GM18909 (cell line): ENCODE measurements around the gene NCS1.

ENCODE experiments used
- ATAC-seq: cut with Tn5 transposase; IDR thresholded peaks from one replicate; pipeline ENCODE4 v1.9.1; 2021; ENCODE audit warnings: mild to moderate bottlenecking; ENCODE audit not compliant: unreplicated experiment, poor library complexity

The NCS1 gene

DNA sequence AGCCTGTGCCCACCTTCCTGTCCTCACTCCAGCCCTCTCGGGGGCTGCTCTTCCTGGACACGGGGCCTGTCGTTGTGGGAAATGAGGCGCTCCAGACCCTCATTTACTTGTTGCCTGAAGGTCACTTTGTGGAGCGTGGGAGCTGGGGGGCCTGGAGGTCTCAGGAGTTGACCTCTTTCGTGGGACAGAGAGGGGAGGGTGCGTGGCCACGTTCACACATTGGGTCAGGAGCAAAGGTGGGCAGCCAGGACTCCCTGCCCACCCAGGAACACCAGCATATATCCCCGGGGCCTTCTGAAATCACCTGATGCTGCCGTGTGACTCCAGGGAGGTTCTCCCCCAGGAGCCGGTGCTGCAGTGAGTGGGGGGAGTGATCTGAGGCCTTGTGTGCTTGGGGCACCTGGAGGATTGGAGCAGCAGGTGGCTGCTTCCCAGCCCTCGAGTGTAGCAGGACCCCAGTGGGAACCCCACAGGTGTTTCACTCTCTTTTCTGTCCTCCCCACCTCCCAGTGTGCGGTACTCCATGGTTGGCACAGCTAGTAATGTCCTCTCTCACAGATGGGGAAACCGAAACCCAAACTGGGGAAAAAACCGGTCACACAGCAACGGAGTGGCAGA, 20.3 kb downstream of the NCS1 start:
- no peak for ATAC-seq

DNA sequence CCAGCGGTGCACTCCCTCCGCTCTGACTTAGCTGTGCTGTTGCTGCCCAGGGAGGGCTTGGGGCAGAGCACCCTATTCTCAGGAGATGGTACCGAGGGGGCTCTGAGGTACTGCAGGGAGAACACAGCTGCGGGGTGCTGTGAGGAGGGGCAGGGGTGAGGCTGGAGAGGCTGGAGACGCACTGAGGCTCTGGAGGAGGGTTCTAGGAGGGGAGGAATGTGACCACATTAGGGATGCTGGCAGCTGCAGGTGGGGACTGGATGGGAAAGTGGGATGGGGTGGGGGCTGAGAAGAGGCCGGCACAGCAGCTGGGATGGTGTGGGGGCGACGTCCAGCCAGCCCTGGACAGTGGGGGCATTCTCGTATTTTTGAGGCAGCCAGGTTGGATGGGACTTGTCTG, 20.9 kb downstream of the NCS1 start:
- no peak for ATAC-seq

DNA sequence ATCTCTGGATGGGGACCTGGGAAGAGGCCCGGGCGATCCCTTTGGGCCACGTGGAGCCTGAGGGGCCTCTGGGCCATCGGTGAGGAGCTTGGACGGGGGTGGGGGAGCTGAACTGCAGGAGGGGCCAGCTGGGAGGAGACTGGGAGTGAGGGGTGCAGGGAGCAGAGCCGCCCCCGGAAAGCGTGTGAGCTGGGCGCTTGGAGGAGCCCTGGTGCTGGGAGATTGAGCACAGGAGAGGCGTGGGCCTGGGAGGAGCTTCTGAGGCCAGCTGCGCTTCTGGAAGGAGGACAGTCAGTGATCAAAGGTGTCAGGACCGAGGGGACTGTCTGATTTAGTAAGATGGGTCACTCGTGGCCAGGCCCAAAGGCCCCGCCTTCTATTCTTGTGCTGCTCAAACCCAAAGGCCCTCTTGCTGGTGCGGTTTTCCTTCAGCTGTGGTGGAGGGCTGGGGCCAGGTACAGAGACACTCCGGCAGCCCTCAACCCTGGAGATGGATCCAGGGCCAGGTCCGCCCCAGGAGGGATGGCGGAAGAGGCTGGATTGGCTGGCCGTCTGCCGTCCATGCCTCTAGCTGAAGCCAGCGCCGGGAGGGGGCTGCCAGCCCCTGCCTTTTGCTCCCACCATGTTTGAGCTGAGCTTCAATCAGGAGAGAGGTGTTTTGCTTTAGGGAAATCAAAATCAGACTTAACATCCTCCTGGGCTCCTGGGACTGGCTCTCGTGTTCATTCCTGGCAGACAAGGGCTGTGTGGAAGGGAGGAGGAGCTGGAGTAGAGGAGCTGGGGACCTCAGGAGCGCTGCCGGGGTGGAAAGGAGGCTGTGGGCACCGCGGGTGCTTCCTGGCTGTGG, 21.6 kb downstream of the NCS1 start:
- no peak for ATAC-seq

DNA sequence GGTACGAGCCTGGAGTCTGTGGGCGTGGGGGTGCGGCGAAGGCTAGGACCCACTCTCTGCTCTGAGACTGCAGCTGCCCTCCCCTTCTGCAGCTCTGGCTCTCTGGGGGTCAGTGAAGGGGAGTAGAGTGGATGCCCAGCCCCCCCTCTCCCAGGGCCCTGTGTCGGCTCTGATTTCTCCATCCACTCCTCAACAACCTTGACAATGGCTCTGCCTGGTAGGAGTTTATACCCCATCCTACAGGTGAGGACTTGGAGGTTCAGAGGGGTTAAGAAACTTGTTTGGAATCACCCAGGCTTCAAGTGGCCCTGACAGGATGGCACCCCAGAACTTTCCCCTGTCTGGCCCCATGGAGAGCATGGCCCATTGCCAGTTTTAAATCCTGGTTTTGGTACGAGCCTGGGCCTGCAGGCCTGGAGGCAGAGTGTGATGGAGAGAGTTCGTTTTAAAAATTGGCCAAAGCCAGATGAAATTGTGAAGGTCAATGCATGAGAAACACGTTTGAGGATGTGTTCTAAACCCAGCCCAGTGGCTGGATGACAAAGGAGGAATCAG, 22.3 kb downstream of the NCS1 start:
- no peak for ATAC-seq

DNA sequence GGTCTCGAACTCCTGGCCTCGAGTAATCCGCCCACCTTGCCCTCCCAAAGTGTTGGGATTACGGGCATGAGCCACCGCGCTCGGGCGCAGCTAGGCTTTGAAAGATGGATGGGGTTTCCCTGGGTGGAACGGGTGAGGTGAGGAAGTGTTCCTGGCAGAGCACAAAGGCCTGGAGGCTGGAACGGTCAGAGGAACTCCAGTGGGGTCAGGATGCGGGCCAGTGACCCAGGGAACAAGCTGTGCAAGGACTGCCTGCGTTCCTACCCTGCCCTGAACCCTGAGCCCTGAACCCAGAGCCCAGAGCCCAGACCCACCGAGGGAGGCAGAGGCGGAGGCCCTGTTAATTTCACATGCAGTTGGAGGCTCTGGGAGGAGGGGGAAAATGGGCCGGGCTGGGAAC, 23.4 kb downstream of the NCS1 start:
- ATAC-seq: no peak

DNA sequence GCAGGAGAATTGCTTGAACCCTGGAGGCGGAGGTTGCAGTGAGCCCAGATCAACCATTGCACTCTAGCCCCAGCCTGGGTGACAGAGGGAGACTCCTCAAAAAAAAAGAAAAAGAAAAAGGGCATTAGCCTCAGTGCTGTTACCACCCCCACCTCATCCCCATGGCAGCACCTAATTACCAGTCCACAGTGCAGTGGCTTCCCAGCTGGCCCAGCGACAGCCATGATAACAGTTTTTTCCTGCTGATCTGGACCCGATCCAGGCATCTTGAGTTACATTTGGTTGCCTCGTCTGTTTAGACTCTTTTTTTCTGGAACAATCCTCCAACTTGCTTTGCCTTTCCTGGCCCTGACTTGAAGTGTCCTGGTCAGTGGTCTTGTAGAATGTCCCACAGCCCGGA, 24.4 kb downstream of the NCS1 start:
- no peak for ATAC-seq

DNA sequence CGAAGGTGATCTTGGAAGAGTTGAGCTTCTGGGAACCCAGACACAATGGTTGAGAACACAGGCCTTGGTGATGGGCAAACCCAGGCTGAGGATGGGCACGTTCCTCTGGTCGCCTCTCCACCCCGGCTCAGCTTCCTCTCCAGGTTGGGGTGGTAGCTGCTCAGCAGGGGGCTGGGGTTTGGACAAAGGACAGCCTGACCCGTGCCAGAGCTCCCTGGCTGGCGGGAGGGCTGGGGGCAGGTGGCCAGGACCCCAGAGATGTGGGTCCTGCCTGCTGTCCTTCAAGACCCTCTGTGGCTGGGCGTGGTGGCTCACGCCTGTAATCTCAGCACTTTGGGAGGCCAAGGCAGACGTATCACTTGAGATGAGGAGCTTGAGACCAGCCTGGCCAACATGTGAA, 25.2 kb downstream of the NCS1 start:
- ATAC-seq: no peak

DNA sequence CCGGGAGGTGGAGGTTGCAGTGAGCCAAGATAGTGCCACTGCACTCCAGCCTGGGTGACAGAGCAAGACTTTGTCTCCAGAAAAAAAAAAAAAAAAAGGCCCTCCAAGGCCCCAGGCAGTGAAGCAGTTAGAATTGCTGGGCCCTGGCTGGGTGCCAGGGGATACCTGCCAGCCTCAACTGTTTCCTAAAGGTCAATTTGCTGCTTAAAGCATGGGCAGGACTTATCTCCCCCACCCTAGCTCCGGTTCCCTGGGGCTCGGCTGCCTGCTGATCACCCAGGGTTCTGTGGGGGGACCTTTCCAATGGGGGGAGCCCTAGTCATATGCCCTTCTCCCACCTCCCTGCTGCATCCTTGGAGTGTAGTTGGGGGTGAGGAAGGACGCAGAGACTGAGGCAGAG, 25.7 kb downstream of the NCS1 start:
- ATAC-seq: no peak

DNA sequence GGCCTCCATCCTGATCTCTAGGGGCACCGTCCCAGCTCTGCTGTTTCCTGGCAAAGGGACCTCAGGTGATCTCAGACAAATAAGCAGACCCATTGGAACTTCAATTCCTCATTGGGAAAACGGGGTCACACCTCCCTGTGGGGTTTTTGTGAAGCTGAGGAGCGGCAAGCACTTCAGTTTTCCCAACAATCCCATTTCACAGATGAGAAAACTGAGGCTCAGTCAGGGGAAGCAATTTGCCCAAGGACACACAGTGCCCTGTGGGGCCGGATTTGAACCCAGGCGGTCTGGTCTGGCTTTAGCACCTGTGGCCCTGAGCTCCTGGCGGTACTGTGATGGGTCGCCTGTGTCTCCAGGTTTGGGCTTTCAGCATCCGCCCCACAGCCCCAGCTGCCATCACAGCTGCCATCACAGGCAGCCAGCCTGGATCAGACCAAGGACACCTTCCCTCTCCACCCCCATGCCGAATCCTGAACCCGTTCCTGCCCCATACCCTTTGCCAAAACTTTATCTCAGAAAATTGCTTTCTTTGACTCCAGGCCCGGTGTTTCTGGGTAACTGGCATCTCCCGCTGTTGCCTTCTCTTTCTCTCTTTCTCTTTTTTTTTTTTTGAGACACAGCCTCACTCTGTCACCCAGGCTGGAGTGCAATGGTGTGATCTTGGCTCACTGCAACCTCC, 26.4 kb downstream of the NCS1 start:
- no peak for ATAC-seq

DNA sequence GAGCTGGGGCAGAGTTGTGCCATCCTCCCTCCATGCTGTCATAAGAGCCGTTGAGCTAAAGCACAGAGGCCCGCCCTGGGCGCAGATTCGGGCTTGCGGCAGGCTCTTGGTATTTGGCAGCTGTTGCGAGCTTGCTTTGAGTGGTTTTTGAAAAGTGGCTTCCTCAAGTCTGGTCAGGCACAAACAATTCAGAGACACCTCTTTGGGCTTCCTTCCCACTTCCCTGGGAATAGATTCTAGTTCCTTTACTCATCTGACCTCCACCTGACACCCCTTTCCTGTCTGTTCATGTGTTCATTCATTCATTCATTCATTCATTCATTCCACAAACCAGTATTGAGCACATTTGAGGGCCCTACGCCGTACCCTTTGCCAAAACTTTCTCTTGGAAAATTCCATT, 27.4 kb downstream of the NCS1 start:
- no peak for ATAC-seq

DNA sequence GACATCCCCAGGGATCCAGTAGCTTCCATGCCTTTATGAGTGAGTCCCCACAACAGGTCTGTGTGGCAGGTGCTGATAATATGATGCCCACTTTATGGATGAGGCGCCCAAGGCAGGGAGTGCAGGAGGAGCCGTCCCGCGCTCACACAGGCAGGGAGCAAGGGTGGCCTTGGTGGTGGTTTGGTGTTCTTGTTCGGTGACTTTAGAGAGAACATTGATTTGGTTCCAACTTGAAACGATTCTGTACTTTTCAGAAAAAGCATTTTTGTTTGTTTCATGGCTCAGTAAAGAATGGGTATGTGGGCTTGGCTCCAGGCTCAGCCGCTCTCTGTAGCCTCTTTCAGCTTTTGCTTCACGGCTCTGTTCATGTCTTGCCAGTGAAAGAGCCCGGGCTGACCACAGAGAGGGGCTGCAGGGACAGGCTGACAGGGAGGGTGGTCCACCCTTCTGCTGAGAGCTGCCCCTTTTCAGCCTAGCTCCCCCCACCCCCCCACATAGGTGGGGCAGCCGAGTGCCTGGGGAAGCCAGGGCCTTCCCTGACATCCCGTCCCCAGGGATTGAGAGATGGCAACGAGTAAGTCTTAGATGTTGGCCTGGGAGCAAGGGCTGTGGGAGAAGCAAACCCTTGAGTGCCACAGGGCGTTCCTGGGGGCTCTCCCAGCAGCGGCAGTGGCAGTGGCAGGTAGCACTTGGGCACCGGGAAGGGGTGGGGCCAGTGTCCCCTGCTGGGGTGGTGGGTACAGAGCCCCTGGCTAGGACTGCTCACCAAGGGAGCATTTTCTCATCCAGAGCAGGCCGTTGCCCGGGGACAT, 28.0 kb downstream of the NCS1 start:
- ATAC-seq: no peak

DNA sequence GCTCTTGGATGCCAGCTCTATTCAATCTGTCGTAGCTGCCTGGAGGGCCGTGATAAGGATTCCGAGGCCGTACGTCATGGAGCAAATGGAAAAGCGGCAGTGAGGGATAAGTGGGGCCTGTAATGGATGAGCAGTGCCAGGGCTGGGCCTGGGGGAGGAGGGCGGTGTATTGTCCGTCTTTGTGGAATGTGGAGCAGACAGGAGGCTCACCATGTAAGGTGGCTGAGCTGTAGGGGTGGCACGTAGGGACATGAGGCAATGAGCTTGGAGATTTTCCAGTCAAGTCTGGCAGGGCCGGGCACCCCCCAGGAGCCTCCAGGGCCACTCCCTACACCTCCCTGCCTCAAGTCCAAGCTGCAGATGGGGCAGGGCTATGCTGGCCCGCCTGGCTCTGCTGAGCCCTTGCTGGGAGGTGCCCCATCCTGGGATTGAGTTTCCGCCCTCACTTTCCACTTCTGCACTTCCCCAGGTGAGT, 29.2 kb downstream of the NCS1 start:
- ATAC-seq: no peak

DNA sequence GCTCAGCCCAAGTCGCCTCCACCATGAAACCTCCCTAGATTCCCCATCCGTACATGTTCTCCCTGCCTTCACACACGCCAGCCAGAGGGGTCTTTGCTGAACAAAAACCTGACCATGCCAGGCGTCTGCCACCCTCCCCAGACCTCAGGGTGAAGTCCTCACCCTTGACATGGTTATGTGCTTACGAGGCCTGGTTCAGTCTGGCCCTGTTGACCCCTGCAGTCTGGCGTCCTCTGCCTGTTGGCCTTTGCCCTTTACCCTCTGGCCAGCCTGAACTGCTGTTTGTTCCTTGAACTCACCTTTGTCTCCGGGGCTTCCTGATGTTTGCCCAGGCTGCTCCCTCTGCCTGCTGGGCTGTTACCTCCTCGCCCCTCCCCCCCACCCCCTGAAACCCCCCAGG, 29.8 kb downstream of the NCS1 start:
- ATAC-seq: no peak

DNA sequence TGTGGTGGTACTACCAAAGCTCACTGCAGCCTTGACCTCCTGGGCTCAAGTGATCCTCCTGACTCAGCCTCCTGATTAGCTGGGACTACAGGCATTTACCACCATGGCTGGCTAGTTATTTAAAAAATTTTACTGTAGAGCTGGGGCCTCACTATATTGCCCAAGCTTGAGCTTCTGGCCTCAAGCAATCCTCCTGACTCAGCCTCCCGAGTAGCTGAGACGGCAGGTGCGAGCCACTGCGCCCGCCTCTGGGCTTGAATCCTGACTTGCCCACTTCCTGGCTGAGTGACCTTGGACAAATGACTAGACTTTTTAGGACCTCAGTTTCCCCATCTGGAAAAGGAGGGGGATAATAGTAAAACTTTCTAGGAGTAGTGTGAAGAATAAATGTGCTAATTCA, 32.1 kb downstream of the NCS1 start:
- ATAC-seq: no peak

DNA sequence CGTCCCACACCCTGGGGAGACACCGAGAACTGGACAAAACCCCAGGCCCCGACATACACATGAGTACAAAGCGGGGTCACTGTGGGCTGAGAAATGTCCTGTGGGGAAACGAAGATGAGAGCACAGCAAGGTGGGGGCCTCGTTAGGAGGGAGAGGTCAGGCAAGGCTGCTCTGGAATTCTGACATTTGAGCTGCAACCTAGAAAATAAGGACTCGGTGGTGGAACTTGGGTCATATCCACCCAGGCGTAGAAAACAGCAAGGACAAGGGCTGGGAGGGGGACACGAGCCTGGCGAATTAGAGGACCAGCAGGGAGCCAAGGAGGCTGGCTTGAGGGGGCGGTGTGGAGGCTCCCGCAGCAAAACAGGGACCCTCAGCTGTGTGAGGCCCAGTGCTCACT, 32.8 kb downstream of the NCS1 start:
- ATAC-seq: no peak

DNA sequence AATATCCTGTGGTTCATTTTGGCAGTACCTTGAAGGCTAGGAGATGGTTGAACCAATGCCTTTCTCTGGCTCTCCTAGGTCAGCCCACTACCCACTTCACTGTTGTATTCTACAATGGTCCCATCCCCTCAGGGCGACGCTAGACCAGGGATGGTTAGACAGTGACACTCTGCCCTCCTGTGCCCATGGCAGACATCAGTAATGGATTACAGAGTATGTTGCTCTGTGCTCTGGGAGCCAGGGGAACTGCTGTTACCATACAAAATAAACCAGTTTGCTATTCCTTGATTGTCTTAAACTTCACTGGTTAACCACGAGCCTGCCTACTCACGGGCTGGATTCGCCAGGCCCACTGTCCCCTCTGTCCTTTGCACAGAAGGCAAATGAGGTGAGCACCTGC, 33.7 kb downstream of the NCS1 start:
- ATAC-seq: no peak

DNA sequence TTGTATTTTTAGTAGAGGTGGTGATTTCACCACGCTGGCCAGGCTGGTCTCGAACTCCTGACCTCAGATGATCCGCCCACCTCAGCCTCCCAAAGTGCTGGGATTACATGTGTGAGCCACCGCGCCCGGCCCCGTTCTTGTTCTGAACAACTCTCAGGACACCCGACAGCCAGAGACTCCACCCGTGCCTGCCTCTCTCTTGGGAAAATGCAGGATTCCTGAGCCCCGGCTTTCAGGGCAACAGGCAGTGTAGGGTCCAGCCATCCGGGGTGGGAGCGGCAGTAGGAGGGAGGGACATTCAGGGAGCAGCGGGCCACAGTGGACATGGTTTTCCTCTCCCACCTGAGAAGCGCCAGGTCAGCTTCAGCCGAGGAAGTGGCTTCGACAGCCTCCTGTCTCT, 34.4 kb downstream of the NCS1 start:
- ATAC-seq: no peak

DNA sequence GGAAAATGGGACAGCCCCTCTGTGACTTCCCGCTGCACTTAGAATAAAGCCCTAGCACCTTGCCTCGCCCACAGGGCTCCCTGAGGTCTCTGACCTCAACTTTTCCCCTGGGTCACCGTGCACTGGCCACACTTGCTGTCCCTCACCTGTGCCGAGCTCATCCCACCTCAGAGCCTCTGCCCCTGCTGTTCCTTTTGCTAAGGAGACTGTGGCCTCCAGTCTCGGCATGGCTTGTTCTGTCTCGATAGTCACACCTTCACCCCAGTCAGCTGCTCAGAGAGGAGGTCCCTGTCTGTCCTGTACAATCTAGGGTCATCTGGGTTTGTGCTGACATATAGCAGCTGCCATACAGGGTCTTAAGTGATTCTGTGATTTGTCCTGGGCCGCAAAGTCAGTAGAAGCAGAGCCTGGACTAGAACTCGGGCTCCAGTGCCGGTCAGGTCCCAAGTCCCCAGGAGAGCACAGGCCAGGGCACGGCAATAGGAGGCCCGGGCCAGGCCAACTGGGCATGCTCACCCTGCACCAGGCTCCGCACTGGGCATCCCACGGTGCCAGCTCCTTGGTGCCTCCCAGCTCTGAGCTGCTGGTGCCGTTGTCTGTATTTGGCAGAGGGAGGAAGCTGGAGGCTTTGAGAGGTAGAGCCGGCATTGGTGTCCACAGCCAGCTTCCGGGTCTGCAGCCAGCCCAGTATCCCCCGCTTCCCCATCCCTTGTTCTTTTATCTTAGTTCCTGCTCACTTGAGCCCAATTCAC, 35.2 kb downstream of the NCS1 start:
- no peak for ATAC-seq

DNA sequence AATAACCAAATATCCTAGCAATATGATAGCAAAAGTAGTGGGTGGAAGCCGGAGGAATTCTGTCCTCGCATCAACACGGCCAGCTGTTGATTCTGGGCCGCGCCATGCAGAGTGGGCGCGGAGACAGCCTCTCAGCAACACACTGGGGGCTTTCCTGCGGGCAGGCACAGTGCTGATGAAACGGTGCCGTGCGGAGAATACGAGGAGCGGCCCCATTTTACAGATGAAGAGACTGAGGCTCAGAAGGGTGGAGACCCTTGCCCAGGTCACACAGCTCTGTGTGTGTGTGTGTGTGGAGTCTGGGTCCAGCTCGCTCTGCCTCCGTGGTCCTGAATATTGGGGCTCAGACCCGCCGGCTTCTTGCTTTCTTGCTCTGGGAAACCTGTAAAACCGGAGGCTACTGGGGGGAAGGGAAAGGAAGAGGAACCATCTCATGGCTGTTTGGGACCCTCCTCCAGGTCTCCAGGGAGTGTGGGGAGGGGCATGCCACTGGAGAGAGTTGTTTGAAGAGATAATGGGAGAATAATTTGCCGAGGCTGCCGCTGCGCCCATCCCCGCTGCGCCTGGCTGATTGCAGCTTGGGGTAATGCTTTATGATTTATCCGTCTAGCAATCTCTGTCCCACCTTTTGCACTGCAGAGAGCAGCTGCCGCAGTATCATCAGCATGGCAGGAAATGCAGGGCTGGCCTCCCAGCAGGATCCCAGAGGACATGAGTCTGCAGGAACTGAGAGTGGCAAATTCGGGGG, 36.6 kb downstream of the NCS1 start:
- no peak for ATAC-seq
